Suprapubic skin (tissue), 4 donors: ENCODE measurements around the gene PDE7B.

Experiments
- EP300 ChIP-seq: sonication (generic); formaldehyde crosslinking; IDR thresholded peaks from one replicate; pipeline ENCODE4 v1.6.1; 2017; ENCODE audit warnings: antibody characterized with exemption
- POLR2A ChIP-seq, 2 donors: fragments of 450-650 bp; IDR thresholded peaks; one replicate each; pipeline ENCODE4 v1.6.1; 2017; ENCODE audit warnings: antibody characterized with exemption in 2 of 2, mild to moderate bottlenecking in 2 of 2, moderate library complexity in 2 of 2
- POLR2AphosphoS5 ChIP-seq, 3 donors: sonication (generic); formaldehyde crosslinking; IDR thresholded peaks; one replicate each; pipeline ENCODE4 v1.6.1; 2017; ENCODE audit warnings: antibody characterized with exemption in 3 of 3
- TF ChIP-seq, protein P1 (sequence below), 2 donors: fragments of 200-600 bp in 1 of 2; fragments of 450-650 bp in 1 of 2; sonication (generic) in 1 of 2; IDR thresholded peaks; one replicate each; pipeline ENCODE4 v1.5.1; 2016 to 2019; ENCODE audit warnings: antibody characterized with exemption in 2 of 2, mild to moderate bottlenecking in 1 of 2, moderate library complexity in 1 of 2

DNA sequence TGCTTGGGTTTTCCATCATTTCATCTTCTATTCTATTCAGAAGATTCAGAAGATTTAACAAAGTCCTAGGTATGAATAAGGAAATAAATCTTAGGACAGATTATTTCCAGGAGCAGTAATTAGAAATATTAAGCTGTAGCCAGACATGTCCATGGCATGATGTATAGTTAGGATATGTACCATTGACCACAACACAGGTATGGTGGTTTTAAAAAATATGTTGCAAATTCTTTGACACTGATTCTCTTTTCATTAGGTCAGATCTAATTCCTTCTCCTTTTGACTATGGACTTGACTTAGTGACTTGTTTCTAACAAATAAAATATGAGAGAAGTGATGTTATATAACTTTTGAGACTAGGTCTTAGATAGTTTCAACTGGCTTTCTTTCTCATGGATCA lies 23.5 kb upstream of the PDE7B start:
- TF ChIP-seq, protein P1, sequence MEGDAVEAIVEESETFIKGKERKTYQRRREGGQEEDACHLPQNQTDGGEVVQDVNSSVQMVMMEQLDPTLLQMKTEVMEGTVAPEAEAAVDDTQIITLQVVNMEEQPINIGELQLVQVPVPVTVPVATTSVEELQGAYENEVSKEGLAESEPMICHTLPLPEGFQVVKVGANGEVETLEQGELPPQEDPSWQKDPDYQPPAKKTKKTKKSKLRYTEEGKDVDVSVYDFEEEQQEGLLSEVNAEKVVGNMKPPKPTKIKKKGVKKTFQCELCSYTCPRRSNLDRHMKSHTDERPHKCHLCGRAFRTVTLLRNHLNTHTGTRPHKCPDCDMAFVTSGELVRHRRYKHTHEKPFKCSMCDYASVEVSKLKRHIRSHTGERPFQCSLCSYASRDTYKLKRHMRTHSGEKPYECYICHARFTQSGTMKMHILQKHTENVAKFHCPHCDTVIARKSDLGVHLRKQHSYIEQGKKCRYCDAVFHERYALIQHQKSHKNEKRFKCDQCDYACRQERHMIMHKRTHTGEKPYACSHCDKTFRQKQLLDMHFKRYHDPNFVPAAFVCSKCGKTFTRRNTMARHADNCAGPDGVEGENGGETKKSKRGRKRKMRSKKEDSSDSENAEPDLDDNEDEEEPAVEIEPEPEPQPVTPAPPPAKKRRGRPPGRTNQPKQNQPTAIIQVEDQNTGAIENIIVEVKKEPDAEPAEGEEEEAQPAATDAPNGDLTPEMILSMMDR (IDR thresholded peaks at IDR 0.05) = no peak
- TF ChIP-seq POLR2A (IDR thresholded peaks at IDR 0.05) (no peak), POLR2AphosphoS5 (IDR thresholded peaks at IDR 0.05) (no peak), EP300 (no peak)
